ENCODE measurements around the gene TOLLIP.
"Not testable (repeated sequence)": the region's sequence is repeated elsewhere in the genome, so short reads cannot be mapped to it uniquely, and the experiment has no call there.

TOLLIP gene

DNA sequence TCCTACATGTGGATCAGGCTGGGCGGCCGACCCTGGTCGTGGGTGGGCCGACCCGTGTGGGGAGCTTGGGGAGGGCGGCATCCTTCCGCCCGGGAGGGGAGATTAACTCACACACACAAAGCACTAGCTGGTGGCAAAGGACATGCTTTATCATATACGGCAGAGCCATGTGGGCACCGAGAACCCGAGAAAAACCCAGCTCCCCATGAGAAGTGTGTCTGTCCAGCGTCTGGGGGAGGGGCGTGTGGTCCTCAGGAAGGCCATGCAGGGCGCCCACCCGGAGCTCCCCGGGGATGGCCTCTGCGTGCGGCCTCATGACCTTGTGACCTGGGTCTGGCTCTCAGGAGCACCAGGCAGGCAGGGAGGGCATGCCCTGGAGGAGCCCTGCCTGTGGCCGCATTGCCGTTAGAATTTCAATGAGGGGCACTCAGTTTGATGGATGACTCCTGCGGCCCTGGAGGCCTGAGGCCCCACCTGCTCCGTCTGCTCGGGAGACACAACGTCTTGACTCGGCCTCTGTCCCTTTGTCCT, 39.4 kb upstream of the TOLLIP start:
- TF ChIP-seq, protein P1, sequence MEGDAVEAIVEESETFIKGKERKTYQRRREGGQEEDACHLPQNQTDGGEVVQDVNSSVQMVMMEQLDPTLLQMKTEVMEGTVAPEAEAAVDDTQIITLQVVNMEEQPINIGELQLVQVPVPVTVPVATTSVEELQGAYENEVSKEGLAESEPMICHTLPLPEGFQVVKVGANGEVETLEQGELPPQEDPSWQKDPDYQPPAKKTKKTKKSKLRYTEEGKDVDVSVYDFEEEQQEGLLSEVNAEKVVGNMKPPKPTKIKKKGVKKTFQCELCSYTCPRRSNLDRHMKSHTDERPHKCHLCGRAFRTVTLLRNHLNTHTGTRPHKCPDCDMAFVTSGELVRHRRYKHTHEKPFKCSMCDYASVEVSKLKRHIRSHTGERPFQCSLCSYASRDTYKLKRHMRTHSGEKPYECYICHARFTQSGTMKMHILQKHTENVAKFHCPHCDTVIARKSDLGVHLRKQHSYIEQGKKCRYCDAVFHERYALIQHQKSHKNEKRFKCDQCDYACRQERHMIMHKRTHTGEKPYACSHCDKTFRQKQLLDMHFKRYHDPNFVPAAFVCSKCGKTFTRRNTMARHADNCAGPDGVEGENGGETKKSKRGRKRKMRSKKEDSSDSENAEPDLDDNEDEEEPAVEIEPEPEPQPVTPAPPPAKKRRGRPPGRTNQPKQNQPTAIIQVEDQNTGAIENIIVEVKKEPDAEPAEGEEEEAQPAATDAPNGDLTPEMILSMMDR (IDR thresholded peaks at IDR 0.05; ENCODE audit: low read depth, low read length), result no peak
- no peaks in the 10 kb centered on the region for H3K9me3 ChIP-seq (ENCODE audit: severe bottlenecking)
- peak overlapping the region; percentile 22 for H3K27ac ChIP-seq
- no peak overlapping the region for H3K4me3 ChIP-seq (ENCODE audit: low read depth, low read length)
- no peak for DNase-seq
- no peaks in the 10 kb centered on the region for H3K27me3 ChIP-seq (ENCODE audit: insufficient read depth, low read depth, severe bottlenecking)
- no peaks in the 10 kb centered on the region for H3K36me3 ChIP-seq

DNA sequence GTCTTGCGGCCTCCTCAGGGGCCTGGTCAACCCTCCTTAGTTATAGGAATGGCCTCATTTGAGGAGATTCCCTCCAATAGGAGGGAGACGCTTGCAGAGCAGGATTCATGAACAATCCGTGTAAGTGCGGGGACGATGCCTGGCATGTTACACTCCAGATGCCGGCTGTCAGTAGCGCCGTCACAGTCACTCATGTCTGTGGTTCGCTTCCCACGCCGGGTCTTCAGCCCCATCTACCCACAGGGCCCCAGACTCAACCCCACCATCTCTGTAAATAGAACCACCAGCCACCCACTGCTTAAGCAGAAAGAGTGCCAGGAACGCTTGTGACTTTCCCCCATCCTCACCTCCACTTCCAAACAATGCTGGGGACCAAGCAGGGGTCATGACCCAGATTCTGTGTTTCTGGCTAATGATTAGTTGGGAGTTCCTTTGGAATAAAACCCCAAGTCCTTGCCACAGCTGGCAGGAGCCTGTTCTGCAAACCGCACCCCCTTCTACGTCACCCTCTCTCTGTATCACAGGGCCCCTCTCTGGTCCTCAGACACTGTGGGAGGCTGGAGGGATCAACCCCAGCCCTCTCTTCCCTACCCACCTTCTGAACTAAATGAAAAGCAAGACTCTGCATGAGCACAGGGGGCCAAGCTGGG, 38.8 kb upstream of the TOLLIP start:
- Histone ChIP-seq H3K9me3 (ENCODE audit: severe bottlenecking) (no peaks in the 10 kb centered on the region), H3K27ac (no peak overlapping the region), H3K4me3 (ENCODE audit: low read depth, low read length) (no peak overlapping the region), H3K36me3 (no peaks in the 10 kb centered on the region), H3K27me3 (ENCODE audit: insufficient read depth, low read depth, severe bottlenecking) (no peaks in the 10 kb centered on the region)
- DNase-seq, result no peak
- TF ChIP-seq, protein P1 (IDR thresholded peaks at IDR 0.05; ENCODE audit: low read depth, low read length), result no peak

DNA sequence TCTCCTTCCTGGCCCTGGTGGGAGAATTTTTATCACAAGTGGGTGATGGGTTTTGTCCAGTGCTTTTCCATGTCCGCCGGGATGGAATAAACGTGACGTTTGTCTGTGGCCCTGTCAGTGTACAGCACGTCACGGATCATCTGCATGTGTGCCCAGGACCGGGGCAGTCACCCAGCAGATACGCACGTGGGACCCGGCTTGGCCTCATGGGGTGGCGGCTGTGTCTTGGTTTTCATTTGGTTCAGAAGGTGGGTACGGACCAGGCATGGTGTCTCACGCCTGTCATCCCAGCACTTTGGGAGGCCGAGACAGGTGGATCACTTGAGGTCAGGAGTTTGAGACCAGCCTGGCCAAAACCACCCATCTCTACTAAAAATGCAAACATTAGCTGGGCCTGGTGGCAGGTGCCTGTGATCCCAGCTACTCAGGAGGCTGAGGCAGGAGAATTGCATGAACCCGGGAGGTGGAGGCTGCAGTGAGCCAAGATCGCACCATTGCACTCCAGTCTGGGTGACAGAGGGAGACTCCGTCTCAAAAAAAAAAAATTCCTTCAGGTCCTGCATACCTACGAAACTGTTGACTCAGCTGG, 38.1 kb upstream of the TOLLIP start:
- H3K27ac ChIP-seq; H3K4me3 ChIP-seq (ENCODE audit: low read depth, low read length); DNase-seq; H3K27me3 ChIP-seq (ENCODE audit: insufficient read depth, low read depth, severe bottlenecking); H3K36me3 ChIP-seq; H3K9me3 ChIP-seq (ENCODE audit: severe bottlenecking): not testable (repeated sequence)

DNA sequence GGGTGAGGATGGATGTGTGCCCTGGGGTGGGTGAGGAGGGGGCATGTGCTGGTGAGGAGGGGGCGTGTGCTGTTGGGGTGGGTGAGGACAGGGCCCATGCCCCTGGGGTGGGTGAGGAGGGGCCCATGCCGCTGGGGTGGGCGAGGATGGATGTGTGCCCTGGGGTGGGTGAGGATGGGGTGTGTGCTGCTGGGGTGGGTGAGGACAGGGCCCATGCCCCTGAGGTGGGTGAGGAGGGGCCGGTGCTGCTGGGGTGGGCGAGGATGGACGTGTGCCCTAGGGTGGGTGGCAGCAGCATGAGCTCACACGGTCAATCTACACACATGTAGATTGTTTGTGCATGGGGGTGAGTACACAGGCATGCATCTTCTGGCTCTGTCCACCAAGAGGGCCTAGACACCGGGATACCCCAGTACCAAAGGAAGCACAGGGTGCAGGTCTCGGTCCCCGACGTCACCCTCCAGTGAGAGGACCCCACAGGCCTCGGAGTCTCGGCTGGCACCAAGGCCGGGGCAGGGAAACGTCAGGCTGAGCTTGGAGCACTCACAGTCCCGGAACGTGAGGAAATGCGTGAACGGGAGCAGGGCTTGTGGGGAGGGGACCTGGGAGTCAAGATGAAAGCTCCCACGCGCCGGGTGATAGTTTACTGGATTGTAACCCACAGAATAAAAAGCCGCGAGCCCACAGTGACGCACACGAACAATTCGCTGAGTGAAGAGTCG, 37.4 kb upstream of the TOLLIP start:
- DNase-seq, result no peak
- TF ChIP-seq, protein P1 (IDR thresholded peaks at IDR 0.05; ENCODE audit: low read depth, low read length), result no peak
- no peaks in the 10 kb centered on the region for H3K27me3 ChIP-seq (ENCODE audit: insufficient read depth, low read depth, severe bottlenecking)
- no peak overlapping the region for H3K4me3 ChIP-seq (ENCODE audit: low read depth, low read length)
- H3K36me3 ChIP-seq, result no peaks in the 10 kb centered on the region
- H3K27ac ChIP-seq, result no peak overlapping the region
- H3K9me3 ChIP-seq (ENCODE audit: severe bottlenecking), result no peaks in the 10 kb centered on the region

DNA sequence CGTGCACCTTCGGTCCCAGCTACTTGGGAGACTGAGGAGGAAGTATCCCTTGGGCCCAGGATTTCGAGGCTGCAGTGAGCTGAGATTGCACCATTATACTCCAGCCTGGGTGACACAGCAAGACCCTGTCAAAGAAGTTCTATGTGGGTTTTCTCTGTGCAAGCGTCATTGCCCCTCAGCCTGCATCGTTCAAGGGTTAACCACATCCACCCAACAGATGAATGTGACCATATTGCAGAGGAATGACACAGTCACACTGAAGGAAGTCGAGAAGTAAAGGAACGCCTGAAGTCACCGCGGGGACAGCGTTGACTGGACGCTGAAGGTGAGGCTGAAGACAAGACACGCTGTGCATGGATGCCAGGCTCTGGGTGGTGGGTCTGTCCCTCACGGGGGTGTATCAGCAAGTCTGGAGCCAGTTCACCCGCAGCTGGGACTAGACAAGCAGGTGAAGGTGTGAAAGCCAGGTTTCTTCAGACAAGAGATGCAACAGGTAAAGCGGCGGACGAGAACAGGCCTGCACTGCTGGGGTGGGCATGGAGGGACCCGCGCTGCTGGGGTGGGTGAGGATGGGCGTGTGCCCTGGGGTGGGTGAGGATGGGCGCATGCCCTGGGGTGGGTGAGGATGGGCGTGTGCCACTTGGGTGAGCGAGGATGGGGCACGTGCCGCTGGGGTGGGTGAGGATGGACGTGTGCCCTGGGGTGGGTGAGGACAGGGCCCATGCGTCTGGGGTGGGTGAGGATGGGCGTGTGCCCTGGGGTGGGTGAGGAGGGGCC, 36.5 kb upstream of the TOLLIP start:
- H3K4me3 ChIP-seq (ENCODE audit: low read depth, low read length), result no peak overlapping the region
- no peak overlapping the region for H3K27ac ChIP-seq
- H3K36me3 ChIP-seq, result no peaks in the 10 kb centered on the region
- TF ChIP-seq, protein P1 (IDR thresholded peaks at IDR 0.05; ENCODE audit: low read depth, low read length), result no peak
- no peaks in the 10 kb centered on the region for H3K9me3 ChIP-seq (ENCODE audit: severe bottlenecking)
- no peaks in the 10 kb centered on the region for H3K27me3 ChIP-seq (ENCODE audit: insufficient read depth, low read depth, severe bottlenecking)
- no peak for DNase-seq
